ENCODE results near the gene HPS3. TPM values are rescaled to one million over a fixed set of nuclear protein-coding genes. Genes with fewer than 3 reads are reported as not detected.
"Not testable (repeated sequence)": the region's sequence is repeated elsewhere in the genome, so short reads cannot be mapped to it uniquely, and the experiment has no call there.

HPS3 gene
- total RNA-seq, 2 donors from 2014 or later, result 18.9 to 22.2 TPM

- H3K4me1 Mint-ChIP-seq (ENCODE audit: low read depth), result peaks cover 10% of the 10 kb centered on the region
- H3K4me3 Mint-ChIP-seq, result no peak overlapping the region
- no peak overlapping the region for H3K27ac Mint-ChIP-seq
- DNase-seq (no peak), ATAC-seq (replicated peaks in 1 of 2) (no peak)
- no peaks in the 10 kb centered on the region for H3K9me3 Mint-ChIP-seq
- H3K36me3 Mint-ChIP-seq (ENCODE audit: insufficient read depth in 2 of 2), result no peaks in the 10 kb centered on the region
- H3K27me3 Mint-ChIP-seq (ENCODE audit: low read depth), result peaks cover 27% of the 10 kb centered on the region
These were observed 78.0 kb downstream of the HPS3 start for GRCh38 chr3:149207475-149207874.

- H3K9me3 Mint-ChIP-seq, result no peaks in the 10 kb centered on the region
These were observed 80.0 kb downstream of the HPS3 start for GRCh38 chr3:149209431-149209830.

GRCh38 chr3:149212386-149212785 is 82.9 kb downstream of the HPS3 start:
- H3K4me1 Mint-ChIP-seq (ENCODE audit: low read depth), result no peaks in the 10 kb centered on the region
- H3K4me3 Mint-ChIP-seq, result no peak overlapping the region
- DNase-seq, result no peak
- no peaks in the 10 kb centered on the region for H3K27me3 Mint-ChIP-seq (ENCODE audit: low read depth)
- H3K36me3 Mint-ChIP-seq (ENCODE audit: insufficient read depth in 2 of 2), result no peaks in the 10 kb centered on the region
- no peaks in the 10 kb centered on the region for H3K9me3 Mint-ChIP-seq
- no peak overlapping the region for H3K27ac Mint-ChIP-seq
- no peak for ATAC-seq (replicated peaks in 1 of 2)

More at GRCh38 chr3:149209431-149209830, 80.0 kb downstream of the HPS3 start:
- no peak overlapping the region for H3K27ac Mint-ChIP-seq
- no peaks in the 10 kb centered on the region for H3K36me3 Mint-ChIP-seq (ENCODE audit: insufficient read depth in 2 of 2)
- H3K27me3 Mint-ChIP-seq (ENCODE audit: low read depth), result peaks cover 17% of the 10 kb centered on the region
- DNase-seq (no peak), ATAC-seq (replicated peaks in 1 of 2) (no peak)
- no peaks in the 10 kb centered on the region for H3K4me1 Mint-ChIP-seq (ENCODE audit: low read depth)
- no peak overlapping the region for H3K4me3 Mint-ChIP-seq

- no peak overlapping the region for H3K4me3 Mint-ChIP-seq
- no peak for DNase-seq
- no peaks in the 10 kb centered on the region for H3K4me1 Mint-ChIP-seq (ENCODE audit: low read depth)
- no peaks in the 10 kb centered on the region for H3K36me3 Mint-ChIP-seq (ENCODE audit: insufficient read depth in 2 of 2)
- H3K9me3 Mint-ChIP-seq, result no peaks in the 10 kb centered on the region
- H3K27me3 Mint-ChIP-seq (ENCODE audit: low read depth), result peaks cover 4% of the 10 kb centered on the region
- H3K27ac Mint-ChIP-seq, result no peak overlapping the region
- no peak for ATAC-seq (replicated peaks in 1 of 2)
These were observed 85.3 kb downstream of the HPS3 start for GRCh38 chr3:149214702-149215101.

DNA sequence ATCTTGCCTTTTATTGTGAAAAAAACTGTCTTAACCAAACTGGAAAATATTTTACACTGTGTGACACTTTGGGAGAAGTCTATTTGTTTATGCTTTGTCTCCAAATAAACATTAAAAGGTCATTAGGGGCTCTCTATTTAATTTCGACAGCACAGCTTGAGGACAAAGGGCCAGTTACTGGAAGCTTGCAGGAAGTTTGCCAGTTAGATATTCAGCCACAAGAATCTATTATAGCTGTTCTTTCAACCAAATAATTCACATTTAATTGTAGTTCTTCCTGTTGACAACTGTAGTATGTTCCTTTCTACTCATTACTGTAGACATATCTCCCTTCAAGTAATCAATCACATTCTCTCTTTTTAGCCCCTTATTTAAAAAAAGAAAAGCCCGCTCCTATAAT is 86.1 kb downstream of the HPS3 start:
- Mint-ChIP-seq H3K27ac (no peak overlapping the region), H3K36me3 (ENCODE audit: insufficient read depth in 2 of 2) (no peaks in the 10 kb centered on the region)

DNA sequence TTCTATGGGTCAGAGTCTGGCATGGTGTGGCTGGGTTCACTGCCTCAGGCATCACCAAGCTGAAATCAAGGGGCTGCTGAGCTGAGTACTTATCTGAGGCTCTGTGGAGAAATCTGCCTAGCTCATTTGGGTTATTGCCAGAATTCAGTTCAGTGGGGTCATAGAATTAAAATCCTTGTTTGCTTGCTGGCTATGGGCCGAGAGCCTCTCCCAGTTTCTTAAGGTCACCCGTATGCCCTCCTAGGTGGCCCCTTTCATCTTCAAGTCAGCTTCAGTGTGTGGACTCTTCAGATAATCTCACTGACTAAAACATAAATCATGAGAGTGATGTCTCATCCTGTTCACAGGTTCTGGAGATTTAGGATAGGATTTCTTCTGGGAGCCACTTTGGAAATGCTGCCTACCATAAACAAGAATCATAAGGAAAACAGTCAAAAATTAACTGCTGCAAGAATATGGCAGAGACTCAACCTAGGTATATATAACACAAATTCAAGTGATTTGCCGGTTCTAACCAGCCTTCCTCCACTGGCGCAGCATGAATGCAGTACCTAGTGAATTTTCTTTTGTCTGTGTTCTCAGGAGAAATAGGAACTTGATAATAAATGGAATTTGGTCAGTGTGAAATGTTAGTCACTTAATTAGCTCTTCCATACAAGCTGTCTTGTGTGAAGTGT is 86.9 kb downstream of the HPS3 start:
- Mint-ChIP-seq H3K4me3 (no peak overlapping the region), H3K4me1 (ENCODE audit: low read depth) (no peaks in the 10 kb centered on the region), H3K9me3 (no peaks in the 10 kb centered on the region), H3K36me3 (ENCODE audit: insufficient read depth in 2 of 2) (no peaks in the 10 kb centered on the region), H3K27ac (no peak overlapping the region), H3K27me3 (ENCODE audit: low read depth) (peaks cover 6% of the 10 kb centered on the region)
- no peak for ATAC-seq (replicated peaks in 1 of 2)
- DNase-seq, result no peak

More for the DNA sequence above, 86.1 kb downstream of the HPS3 start:
- ATAC-seq (replicated peaks in 1 of 2) (no peak), DNase-seq (no peak)
- peaks cover 6% of the 10 kb centered on the region for H3K27me3 Mint-ChIP-seq (ENCODE audit: low read depth)
- no peaks in the 10 kb centered on the region for H3K4me1 Mint-ChIP-seq (ENCODE audit: low read depth)
- no peak overlapping the region for H3K4me3 Mint-ChIP-seq
- no peaks in the 10 kb centered on the region for H3K9me3 Mint-ChIP-seq

DNA sequence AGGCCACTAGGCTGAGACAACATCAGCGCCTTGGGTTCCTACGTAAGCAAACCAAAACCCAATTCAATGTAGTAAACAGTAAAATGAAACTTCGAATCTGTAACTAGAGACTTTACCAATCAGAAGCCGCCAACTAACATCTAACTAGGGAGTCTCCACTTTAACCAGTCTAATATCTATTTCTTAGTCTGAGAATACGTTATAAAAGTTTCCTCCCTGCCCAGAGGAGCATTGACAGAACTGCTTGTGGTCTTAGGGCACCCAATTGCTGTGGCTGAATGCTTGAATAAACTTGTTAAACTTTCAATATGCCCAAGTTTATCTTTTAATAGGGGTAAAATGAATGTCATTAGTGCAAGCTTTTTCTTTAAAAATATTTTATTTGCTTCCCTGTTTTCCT is 87.9 kb downstream of the HPS3 start:
- Mint-ChIP-seq H3K27ac (no peak overlapping the region), H3K36me3 (ENCODE audit: insufficient read depth in 2 of 2) (no peaks in the 10 kb centered on the region), H3K4me3 (no peak overlapping the region), H3K9me3 (no peaks in the 10 kb centered on the region), H3K27me3 (ENCODE audit: low read depth) (peaks cover 6% of the 10 kb centered on the region), H3K4me1 (ENCODE audit: low read depth) (no peaks in the 10 kb centered on the region)
- DNase-seq (no peak), ATAC-seq (replicated peaks in 1 of 2) (no peak)

DNA sequence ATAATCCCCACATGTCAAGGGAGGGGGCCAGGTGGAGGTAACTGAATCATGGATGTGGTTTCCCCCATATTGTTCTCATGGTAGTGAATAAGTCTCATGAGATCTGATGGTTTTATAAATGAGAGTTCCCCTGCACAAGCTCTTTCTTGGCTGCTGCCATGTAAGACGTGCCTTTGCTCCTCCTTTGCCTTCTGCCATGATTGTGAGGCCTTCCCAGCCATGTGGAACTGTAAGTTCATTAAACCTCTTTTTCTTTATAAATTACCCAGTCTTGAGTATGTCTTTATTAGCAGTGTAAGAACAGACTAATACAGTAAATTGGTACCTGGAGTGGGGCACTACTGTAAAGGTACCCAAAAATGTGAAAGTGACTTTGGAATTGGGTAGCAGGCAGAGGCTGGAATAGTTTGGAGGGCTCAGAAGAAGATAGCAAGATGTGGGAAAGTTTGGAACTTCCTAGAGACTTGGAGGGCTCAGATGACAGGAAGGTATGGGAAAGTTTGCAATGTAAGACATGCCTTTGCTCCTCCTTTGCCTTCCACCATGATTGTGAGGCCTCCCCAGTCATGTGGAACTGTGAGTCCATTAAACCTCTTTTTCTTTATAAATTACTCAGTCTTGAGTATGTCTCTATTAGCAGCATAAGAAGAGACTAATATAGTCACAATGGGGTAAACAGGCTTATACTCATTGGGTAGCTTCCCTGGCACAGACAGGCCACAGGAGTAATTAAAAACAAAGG is 90.1 kb downstream of the HPS3 start:
- H3K9me3 Mint-ChIP-seq; H3K36me3 Mint-ChIP-seq (ENCODE audit: insufficient read depth in 2 of 2); DNase-seq; H3K4me1 Mint-ChIP-seq (ENCODE audit: low read depth); ATAC-seq (replicated peaks in 1 of 2); H3K4me3 Mint-ChIP-seq; H3K27ac Mint-ChIP-seq: not testable (repeated sequence)
- peaks cover 10% of the 10 kb centered on the region for H3K27me3 Mint-ChIP-seq (ENCODE audit: low read depth)

- Mint-ChIP-seq H3K9me3 (no peaks in the 10 kb centered on the region), H3K27me3 (ENCODE audit: low read depth) (peaks cover 10% of the 10 kb centered on the region)
- no peak for ATAC-seq (replicated peaks in 1 of 2)
These were observed 92.5 kb downstream of the HPS3 start, which contains the start of gene CP for GRCh38 chr3:149221783-149222517. CP (minus strand) TSS chr3:149221829; CDS start chr3:149221792, 37 bp downstream.

More at GRCh38 chr3:149221783-149222517, 92.5 kb downstream of the HPS3 start, which contains the start of gene CP:
- DNase-seq, result no peak
- Mint-ChIP-seq H3K36me3 (ENCODE audit: insufficient read depth in 2 of 2) (peaks cover 2% of the 10 kb centered on the region in 2 donors), H3K27ac (no peak within 1 kb of the TSS), H3K4me3 (no peak within 1 kb of the TSS), H3K4me1 (ENCODE audit: low read depth) (peaks cover 21% of the 10 kb centered on the region)

Other genes with a start within 250 kb of the HPS3 start
- gene GYG1, start 138.1 kb upstream of the HPS3 start, total RNA-seq, result 10 to 100 TPM; 14.1 to 21.7 TPM
- gene HLTF, start 43.1 kb upstream of the HPS3 start, total RNA-seq, result 10 to 100 TPM; 28.0 to 31.9 TPM
- gene CP, start 92.2 kb downstream of the HPS3 start, total RNA-seq, result not detected
- gene TM4SF18, start 204.0 kb downstream of the HPS3 start, total RNA-seq, result not detected
- under 1 TPM in 1 of 2 donors, not detected in 1; 0.23 TPM for gene TM4SF1, start 248.0 kb downstream of the HPS3 start, total RNA-seq